Renal pelvis (tissue), 4 donors: ENCODE measurements around the gene SRSF10. TPM values are rescaled to one million over a fixed set of nuclear protein-coding genes. Genes with fewer than 3 reads are reported as not detected.
A peak's percentile ranks its signal among the peaks of the same experiment; 100 is the strongest.
"Not testable (repeated sequence)": the region's sequence is repeated elsewhere in the genome, so short reads cannot be mapped to it uniquely, and the experiment has no call there.

Experiments
- DNase-seq: peaks from one replicate; pipeline ENCODE4 v3.0.0-alpha.2; 2013
- polyA plus RNA-seq, 3 donors: library from polyadenylated mRNA; unstranded; fragments of 120-200 nt; gene quantifications; one replicate each; pipeline ENCODE4 v1.2.1, GENCODE V29; 2013; ENCODE audit not compliant: insufficient read length in 3 of 3

SRSF10 gene
- polyA plus RNA-seq, 3 donors: 180 to 269 (median 237) TPM

DNA sequence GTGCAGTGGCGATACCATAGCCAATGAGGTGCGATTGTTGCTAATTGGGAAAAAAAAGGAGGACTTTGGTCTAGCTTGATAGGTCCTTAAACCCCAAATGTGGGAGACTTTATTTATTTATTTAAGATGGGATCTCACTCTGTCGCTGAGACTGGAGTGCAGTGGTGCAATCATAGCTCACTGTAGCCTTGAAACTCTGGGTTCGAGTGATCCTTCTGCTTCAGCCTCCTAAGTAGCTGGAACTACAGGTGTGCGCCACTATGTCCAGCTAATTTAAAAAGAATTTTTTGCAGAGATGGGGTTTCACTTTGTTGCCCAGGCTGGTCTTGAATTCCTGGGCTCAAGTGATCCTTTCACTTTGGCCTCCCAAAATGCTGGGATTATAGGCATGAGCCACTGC lies 24.0 kb upstream of the SRSF10 start:
- DNase-seq: no peak

DNA sequence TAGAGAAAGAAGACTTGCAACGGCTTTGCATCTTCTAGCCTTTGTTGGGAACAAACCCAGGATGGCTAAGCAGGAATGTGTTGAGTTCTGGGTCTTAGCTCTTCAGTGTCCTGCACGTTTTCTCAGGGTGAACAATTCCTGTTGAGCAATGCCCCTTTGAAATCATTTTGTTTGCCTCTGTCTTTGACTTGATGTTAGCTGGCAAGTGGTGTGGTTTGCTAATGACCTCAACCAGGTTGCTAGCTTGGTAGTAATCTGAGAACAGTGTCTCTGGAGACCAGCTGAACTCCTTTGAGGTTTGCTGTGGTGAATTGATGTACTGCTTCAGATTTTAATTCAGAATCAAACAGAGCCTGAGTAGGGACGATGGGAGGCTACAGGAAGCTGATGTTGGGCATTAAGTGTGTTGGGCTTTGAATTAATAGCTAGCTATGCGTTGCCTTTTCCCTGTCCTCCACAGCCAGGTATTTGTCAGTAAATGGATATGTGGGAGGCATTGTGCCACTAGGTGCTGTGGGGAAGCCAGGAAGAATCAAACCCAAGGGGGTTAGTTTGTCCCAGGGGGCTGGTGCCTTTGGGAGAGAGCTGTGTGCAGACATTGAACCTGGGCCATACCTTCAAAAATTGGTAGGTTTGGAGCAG lies 23.3 kb upstream of the SRSF10 start:
- peak; percentile 33 for DNase-seq

DNA sequence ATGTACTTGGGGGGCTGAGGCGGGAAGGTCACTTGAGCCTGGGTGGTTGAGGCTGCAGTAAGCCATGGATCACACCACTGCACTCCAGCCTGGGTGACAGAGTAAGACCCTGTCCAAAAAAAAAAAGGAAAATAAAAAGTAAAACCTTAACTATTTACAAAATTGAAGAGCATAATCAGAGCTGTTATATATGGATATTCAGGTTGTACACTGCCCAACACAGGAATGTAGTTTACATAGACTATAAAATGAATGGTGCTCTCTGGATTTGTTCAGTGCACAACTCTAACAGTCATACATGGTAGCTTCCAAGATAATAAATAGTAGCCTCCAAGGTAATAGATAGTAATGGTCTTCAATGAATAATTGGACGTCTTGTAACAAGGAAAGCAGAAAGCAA lies 22.6 kb upstream of the SRSF10 start:
- no peak for DNase-seq

DNA sequence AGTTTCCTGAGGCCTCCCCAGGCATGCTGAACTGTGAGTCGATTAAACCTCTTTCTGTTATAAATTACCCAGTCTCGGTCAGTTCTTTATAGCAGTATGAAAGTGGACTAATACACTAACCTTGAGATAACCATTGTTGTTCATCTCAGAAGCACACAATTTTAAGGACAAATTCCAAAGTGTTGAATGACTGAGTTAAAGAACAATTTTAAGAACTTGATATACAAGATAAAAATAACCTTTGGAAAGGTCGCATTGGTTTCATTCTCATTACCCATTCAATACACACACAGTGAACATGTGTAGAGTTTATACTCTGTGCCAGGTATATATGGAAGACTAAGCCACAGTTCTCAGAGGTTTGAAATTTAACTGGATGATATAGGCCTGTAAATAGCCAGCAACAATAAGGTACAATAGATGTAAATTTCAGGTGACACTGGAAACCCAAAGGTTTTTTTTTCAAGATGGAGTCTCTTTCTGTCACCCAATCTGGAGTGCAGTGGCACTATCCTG lies 19.1 kb upstream of the SRSF10 start:
- DNase-seq: no peak

DNA sequence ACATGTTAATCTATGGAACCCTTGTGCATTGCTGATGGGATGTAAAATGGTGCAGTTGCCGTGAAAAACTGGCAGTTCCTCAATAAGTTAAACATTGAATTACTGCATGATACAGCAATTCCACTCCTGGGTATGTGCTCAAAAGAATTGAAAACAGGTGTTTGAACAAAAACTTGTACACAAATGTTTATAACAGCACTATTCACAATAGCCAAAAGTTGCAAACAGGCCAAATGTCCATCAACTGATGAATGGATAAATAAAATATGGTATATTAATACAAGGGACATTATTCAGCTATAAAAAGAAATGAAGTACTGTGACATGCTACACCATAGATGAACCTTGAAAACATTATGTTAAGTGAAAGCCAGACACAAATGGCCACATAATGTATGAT lies 17.7 kb upstream of the SRSF10 start:
- DNase-seq: no peak

DNA sequence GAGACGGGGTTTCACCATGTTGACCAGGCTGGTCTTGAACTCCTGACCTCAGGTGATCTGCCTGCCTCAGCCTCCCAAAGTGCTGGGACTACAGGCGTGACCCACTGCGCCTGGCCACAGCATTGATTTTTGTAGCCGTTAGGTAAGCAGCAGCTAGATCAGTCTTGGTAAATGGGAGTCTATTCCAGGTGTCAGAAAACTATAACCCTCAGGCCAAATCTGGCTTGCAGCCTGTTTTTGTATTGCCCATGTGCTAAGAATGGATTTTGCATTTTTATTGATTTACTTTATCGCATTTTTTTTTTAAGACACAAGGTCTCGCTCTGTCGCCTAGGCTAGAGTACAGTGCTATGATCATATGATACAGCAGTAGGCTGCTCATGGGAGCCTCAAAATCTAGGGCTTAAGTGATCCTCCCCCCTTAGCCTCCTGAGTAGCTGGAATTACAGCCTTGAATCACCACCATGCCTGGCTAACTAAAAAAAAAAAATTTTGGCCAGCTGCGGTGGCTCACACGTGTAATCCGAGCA lies 16.6 kb upstream of the SRSF10 start:
- DNase-seq: no peak

- DNase-seq: no peak
Observed at GRCh38 chr1:23995431-23995837, 15.3 kb upstream of the SRSF10 start.

DNA sequence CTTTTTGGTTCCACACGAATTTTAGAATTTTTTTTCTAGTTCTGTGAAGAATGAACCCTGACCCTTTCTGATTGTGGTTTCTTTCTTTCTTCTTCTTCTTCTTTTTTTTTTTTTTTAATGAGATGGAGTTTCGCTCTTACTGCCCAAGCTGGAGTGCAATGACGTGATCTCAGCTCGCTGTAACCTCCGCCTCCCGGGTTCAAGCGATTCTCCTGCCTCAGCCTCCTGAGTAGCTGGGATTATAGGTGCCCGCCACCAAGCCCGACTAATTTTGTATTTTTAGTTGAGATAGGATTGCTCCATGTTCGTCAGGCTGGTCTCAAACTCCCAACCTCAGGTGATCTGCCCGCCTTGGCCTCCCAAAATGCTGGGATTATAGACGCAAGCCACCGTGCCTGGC lies 11.9 kb upstream of the SRSF10 start:
- DNase-seq: not testable (repeated sequence)

GRCh38 chr1:23989263-23989662 lies 9.1 kb upstream of the SRSF10 start:
- no peak for DNase-seq

DNA sequence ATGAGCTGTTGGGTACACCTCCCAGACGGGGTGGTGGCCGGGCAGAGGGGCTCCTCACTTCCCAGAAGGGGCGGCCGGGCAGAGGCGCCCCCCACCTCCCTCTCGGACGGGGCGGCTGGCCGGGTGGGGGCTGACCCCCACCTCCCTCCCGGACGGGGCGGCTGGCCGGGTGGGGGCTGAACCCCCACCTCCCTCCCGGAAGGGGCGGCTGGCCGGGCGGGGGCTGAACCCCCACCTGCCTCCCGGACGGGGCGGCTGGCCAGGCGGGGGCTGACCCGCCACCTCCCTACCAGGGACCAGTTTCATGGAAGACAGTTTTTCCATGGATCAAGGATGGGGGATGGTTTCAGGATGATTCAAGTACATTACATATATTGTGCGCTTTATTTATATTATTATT lies 6.9 kb upstream of the SRSF10 start:
- not testable (repeated sequence) for DNase-seq

DNA sequence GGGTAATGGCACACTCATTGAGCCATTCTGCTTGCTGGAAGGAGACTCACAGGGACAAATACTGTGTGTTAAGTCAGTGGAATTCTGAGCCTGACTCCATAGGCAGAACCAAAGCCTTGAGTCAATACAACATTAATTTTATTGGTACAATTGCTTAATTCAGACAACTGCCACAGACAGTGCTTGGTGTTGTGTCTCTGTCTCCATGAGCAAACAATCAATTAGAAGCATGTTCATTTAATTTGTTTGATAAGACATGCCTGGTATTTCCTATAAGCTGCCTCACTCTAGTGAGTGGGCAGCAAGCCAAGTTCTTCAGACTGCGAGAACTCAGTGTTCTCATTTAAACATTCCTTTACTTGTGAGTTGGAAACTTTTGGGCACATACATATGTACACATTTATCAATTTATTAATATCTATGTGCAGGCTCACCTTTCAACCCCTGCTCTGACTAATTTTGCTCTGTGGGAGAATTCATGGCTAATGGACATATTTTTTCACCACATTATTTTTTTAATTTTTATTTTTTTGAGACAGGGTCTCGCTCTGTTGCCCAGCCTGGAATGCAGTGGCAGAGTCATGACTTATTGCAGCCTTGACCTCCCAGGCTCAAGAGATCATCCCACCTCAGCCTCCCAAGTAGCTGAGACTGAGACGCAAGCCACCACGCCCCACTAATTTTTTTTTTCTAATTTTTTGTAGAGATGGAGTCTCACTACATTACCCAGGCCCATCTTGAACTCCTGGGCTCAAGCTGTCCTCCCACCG lies 4.5 kb upstream of the SRSF10 start:
- DNase-seq: peak; percentile 78

DNA sequence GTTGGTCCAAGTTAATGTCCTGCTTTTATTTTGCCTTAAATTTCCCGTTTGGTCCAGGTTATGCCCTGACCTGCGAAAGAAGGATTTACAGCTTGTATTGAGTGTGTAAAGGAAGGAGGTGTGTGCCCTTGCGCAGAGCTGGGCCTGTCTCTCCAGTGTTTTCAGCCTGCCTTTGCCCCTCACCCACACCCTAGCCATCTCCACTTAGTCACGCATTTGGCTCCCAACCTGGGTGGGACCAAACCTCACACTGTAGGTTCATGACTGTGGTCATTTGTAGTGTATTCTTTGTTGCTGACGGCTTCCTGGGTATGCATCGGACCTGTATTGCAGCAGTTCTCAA lies 572 bp upstream of the SRSF10 start:
- DNase-seq: peak; percentile 44

GRCh38 chr1:23979387-23979880 lies 693 bp downstream of the SRSF10 start:
- no peak for DNase-seq

- no peak for DNase-seq
Observed at GRCh38 chr1:23978805-23979204, 1.3 kb downstream of the SRSF10 start.

DNA sequence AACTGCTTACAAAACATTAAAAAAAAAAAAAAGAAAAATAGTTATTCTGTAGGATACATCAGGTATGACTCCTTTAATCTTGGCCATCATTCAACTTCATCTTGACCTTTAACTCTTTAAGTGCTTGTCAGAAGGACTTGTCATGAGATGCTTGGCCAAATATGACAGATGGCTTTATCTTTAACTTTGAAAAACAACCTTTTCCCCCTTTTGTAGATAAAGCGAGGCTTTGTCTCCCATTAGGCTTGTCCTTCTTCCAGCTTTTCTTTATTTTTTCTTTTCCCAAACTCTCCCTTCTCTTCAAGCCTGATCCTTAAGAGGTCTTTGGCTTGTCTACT lies 2.3 kb downstream of the SRSF10 start:
- DNase-seq: no peak

GRCh38 chr1:23977187-23977853 lies 2.8 kb downstream of the SRSF10 start:
- DNase-seq: no peak

DNA sequence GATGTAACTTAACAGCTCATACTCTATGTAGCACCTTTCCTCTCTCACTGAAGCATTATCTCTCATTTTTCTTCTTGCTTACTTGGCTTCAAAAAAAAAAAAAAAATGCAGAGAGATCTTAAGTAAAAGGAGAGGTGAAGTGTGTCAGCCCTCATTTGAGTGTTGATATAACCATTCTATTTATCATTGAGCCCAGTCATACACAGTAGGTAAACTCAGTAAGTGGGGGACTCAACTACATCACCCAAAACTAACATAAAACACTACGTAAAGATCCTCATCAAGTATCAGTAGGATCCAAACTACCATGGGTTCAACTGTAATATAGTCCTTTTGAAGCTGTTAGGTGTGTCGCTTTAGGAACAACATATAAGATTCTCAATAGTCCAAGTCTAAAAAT lies 12.3 kb downstream of the SRSF10 start:
- no peak for DNase-seq

DNA sequence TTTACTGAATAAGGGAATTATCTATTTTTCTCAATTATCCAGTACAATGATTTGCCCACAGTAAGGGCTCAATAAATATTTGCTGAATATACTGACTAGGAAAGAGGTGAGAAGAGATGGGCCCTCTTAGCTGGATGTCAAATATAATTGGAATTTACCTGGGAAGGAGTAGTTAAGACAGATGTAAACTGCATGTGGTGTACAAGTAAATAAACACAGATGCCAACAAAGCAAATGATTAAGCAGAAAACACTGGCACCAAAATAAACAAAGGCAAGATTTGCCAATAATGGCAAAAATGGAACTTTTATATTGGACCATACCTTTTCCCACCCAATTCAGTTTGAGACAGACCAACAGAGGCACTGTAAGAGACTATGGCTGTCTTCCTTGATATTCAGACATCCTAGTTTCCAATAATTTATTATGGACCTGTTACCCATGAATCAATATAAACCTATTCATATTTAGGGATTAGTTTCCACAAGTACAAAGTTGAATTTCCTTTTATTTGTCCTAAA lies 13.1 kb downstream of the SRSF10 start:
- no peak for DNase-seq

GRCh38 chr1:23964790-23965740 lies 15.1 kb downstream of the SRSF10 start:
- no peak for DNase-seq

- DNase-seq: no peak
Observed at GRCh38 chr1:23964235-23964668, 15.9 kb downstream of the SRSF10 start.

GRCh38 chr1:23963617-23964234 lies 16.4 kb downstream of the SRSF10 start:
- no peak for DNase-seq
